Activated T-cell treated with anti-CD3 and anti-CD28 coated beads for 1 hour (primary cell): ENCODE results near the gene GHSR.

Source experiments
- DNase-seq: peaks from one replicate; pipeline ENCODE4 v3.0.0-alpha.2; 2020; ENCODE audit warnings: low read depth

The GHSR gene

DNA sequence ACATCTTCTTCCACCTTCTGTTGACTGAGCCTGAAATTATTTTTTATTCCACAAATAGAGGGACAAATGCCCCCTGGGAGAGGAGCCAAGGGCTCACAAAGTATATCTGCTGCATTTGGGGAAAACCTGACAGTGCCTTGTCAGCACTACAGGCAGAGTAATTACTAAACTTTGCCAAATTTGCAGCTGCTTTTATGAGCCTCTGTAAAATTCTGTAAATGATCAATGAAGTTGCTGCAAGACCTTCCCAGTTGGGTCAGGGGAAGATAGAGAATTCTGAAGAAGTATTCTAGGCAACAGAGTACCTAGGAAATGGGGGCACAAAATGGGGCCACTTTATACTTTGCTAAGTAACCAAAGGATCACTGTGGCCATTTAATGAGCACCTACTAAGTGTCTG, 10.5 kb downstream of the GHSR start:
- DNase-seq: no peak

DNA sequence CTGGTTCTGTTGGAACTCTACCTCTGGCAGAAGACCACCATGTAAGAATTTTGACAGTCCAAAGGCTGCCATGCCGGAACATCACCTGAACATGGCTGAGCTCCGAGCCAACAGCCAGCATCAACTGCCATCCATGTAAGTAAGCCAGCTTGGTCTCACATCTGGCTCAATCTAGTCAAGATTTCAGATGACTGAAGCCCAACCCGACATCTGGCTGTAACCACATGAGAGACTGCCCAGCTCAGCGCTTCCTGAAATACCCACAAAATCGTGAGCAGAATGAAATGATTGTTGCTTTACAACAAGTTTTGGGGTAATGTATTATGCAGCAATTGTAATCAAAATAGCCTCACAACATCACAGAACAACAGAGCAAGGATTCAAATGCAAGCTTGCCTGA, 32.9 kb downstream of the GHSR start:
- DNase-seq: no peak

DNA sequence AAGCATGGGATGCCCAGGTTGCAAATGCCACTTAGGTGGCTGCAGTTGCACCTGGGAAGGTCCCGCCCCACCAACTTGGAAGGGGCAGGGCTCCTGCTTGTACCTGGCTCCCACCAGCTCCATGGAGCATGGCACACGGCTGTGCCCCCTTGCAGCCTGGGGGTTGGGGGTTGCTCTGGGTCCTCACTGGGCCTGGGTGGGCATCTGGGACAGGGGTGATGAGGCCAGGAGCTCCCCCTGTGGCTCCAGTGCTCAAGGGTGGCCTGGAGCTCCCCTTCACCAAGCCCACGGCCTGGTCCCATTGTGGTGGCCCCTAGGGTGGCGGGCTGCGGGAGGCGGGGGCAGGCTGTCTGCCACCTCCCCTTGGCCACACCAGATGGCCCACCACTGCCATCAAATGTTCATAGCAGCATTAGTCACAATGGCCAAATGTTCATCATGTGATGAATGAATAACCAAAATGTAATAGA, 36.7 kb downstream of the GHSR start:
- no peak for DNase-seq

DNA sequence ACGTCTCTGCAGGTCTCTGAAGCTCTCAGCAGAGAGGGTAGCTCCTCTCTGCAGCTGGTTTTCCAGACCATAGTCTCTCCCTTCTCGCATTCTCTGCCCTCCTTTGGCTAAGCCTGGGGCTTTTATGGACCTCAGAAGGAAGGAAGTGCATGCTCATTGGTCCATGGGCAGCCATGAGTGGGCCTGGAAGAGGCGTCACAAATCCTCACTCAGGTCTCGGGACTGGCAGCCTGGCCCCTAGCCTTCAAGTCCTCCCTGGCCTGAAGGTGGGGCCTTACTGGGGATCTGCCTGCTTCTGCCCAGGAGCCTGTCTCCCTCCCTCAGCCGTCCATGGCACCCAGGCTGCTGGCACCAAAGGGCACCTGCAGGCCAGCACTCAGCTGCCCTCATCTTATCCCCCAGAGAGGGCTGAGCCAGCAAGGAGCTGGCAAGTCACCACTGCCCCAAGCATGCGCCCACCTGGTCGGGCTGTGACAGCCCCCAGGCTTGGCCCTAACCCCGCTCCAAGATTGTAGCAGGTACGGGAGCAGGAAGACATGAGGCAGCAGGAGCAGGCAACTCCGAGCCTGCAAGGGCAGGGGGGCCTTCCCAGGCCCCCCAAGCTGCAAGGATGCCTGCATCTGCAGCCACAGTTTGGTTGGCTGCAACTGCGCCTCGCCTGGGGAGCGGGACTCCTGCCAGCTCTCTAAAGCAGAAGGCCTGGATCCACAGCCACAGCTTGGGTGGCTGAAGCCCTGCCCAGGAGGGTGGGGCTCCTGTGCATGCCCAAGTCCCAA, 37.4 kb downstream of the GHSR start:
- DNase-seq: no peak

DNA sequence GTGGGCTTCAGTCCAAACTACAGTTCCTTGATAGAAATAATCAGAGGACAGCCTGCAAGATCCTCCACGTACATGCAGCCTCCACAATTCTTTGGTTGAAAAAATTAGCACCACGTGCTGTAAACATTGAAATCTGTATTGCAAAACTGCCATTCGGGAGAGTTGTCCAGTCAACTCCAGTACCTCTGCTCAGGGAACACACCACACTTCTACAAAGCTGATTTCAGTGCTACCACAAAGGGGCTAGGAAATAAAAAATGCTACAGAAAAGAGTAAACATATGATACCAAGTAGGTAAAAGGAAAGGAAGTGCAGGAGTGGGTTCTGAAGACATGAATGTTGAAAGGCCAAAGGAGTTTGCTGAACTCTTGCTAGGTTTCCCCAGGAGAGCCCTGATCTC, 40.4 kb downstream of the GHSR start:
- DNase-seq: no peak

DNA sequence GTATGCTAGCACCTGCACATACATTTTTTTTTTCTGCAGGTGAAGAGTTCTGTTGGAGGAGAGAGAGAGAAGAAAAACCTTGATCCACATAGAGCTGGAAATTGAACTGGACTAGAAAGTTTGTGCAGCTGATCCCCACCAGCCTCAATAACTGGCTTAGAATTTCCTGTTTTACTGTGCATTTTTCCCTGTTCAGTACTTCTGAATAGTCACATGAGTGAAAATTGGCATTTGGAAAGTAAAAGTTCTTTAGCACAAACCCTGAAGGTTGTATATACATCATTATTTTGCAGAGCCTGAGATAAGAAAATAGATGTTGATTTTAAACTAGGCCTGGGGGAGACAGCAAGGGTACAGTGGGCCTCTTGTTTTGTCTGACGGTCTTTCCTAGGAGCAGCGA, 42.3 kb downstream of the GHSR start:
- no peak for DNase-seq

DNA sequence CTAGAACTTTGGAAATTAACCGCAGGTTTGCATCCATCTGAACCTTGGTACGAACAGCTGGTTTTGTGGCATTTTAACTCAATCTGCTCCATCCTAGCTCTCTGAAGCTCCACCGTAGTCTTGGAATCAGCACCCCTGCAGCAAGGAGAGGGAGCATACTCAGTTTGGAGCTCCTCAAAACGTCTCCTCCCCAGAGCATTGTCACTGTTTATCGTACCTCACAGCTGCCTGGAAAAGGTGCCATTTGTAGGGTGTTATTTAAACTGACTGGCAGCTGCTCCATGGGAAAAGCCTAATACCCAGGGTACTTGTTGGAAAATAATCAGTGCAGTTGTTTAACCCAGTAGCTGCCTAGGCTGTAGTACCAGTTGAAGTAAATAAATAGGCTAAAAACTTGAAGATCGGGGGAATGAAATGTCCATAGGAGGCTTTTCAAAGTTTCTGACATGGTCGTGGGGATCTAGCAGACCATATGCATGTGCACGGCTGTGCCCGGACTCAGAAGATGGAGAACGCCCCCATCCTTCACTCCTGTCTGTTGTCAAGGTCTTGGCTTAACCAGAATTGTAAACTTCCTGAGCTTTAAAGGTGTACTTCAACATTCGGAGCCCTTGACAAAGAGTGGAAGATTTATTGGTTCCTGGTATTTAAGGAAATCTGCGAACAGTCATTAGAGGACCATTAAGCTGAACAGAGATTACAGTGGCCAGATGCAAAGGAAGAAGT, 43.9 kb downstream of the GHSR start:
- no peak for DNase-seq

DNA sequence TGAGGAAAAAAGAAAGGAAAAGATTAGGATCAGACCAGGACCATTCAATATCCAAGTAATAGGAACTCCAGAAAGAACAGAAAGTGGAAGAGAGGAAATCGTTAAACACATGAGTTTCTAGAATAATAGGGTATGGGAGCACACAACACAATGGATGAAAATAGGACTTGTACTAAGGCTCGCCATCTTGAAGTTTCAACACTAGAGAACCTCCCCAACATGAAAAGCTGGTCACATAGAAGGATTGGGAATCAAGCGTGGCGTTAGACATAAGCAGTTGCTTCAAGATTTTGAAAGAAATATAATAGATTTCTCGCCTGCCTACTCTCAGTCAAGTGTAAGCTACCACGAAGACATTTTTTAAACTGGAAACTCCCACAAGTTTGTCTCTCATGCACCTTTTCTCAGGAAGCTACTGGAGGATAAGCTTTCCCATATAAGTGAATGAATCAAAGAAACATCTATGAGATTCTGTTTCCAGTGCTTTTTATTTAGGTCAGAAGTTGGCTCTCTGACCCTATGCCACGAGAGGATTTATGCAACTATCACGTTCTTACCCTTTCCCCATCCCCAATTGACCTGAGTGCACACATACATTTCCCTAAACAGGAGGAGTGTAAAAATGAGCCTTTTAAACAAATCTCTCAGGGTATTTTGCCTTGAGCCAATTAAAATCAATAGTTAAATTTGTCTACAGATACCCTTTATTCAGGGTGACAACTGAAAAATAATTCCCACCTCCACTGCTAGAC, 45.2 kb downstream of the GHSR start:
- no peak for DNase-seq

DNA sequence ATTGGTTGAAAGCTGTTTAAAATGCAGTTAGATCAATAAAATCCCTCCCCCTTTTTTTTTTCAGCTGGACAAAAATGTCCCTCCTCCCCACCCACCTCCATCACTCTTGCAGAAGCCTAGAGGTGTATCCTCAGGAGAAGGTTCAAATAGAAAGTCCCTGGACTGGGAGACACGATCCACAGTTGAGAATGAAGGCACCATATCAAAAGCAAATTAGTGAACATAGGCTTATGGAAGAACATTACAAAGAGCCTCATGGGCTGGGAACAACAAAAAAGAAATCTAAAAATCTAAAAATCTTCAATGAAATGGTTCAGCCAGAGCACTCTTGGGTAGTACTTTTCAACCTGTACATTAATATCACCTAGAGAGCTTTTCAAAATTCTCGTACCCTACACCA, 46.2 kb downstream of the GHSR start:
- no peak for DNase-seq

DNA sequence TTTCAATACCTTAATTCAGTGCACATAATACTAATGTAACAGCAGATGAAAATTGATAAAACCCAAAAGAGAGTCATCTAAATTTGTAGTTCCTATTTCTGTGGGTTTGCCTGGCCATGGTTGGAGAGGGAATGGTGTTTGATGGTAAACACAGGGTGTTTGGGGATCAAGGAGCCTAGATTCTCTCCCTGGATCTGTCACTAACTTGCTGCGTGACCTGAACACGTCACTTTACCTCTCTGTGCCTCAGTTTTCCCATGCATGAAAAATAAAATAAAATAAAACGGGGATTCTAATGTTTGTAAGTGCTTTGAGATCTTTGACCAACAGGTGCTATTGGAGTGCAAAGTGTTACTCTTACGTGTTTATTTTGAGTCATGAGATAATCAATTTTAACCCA, 49.8 kb downstream of the GHSR start:
- DNase-seq: no peak

DNA sequence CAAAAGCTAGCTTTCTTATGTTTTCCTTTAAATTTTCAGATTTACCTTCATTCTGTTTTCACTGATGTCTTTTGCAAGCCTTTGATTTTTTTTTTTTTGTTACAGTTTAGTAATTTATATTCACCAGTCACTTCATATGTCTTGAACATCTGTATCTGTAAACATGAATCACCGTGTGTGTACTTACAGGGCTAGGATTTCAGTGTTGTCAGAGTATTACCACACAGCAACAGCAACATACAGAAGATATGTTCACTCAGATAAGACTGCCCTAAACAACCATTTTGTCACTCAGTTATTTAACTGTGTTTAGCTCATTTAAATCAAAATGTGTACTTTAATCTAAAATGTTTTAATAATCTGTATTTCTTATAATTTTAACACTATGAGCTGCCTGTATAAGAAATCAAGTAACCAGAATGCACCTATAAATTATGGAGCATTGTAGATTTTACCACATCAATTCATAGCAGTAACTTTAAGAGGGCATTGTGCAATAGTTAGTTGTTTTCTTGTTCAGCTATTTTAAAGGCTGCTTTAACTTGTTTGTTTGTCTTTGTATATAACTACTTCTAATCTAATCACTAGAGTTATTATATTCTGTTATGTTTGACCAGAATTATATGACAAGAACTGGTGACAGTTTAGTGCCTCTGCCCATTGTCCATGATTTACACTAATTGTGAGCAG, 50.4 kb downstream of the GHSR start:
- DNase-seq: no peak

DNA sequence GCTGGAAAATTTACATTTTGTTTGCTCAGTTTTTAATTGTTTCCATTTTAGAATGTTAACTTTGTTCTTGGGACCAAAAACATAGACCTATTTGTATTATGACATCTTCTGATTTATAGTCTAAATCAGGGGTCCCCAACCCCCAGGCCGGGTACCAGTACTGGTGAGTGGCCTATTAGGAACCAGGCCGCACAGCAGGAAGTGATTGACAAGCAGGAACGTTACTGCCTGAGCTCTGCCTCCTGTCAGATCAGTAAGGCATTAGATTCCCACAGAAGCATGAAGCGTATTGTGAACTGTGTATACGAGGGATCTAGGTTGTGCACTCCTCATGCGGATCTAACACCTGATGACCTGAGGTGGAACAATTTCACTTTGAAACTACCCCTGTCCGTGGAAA, 51.9 kb downstream of the GHSR start:
- DNase-seq: no peak

DNA sequence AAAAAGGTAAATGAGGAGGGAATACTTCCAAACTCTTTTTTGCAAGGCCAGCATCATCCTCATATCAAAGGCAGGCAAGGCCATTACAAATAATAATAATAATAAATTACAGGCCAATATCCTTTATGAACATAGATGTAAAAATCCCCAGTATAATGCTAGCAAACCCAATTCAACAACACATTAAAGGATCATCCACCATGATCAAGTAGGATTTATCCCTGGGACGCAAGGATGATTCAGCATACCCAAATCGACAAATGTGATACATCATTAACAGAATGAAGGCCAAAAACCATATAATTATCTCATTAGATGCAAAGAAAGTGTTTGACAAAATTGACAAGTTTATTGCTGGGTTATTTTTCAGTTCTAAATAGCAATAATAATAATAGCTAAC, 53.6 kb downstream of the GHSR start:
- DNase-seq: no peak
